Upper lobe of left lung (tissue), 6 donors: ENCODE measurements around the gene ZXDA. TPM values are rescaled to one million over a fixed set of nuclear protein-coding genes. Genes with fewer than 3 reads are reported as not detected.

Experiments
- ATAC-seq, 2 donors: fragments of 200-7000 bp; cut with Tn5 transposase; one replicate each; pipeline ENCODE4 v1.9.1; 2022; ENCODE audit warnings: mild to moderate bottlenecking in 2 of 2, moderate library complexity in 2 of 2; ENCODE audit not compliant: low FRiP score in 2 of 2
- DNase-seq, 2 donors: peaks; one replicate each; pipeline ENCODE4 v3.0.0-alpha.2; 2019 to 2020
- H3K27ac ChIP-seq, 4 donors: fragments of 200-600 bp; sonication (generic); one replicate each; pipeline ENCODE4 v1.5.1; 2016 to 2019
- H3K27me3 ChIP-seq, 4 donors: fragments of 200-600 bp; sonication (generic); one replicate each; pipeline ENCODE4 v1.5.1; 2017 to 2019
- H3K36me3 ChIP-seq, 4 donors: fragments of 200-600 bp; sonication (generic); one replicate each; pipeline ENCODE4 v1.5.1; 2016 to 2019
- H3K4me1 ChIP-seq, 4 donors: fragments of 200-600 bp; sonication (generic); one replicate each; pipeline ENCODE4 v1.5.1; 2018 to 2019
- H3K4me3 ChIP-seq, 4 donors: fragments of 200-600 bp; sonication (generic); one replicate each; pipeline ENCODE4 v1.5.1; 2017 to 2019; ENCODE audit warnings: mild to moderate bottlenecking in 2 of 4, moderate library complexity in 1 of 4
- H3K9me3 ChIP-seq, 4 donors: fragments of 200-600 bp; sonication (generic); one replicate each; pipeline ENCODE4 v1.5.1; 2018 to 2019
- CTCF ChIP-seq, 6 experiments: fragments of 450-650 bp in 4 of 6; fragments of 200-600 bp in 2 of 6; sonication (generic) in 2 of 6; IDR thresholded peaks; one replicate each; pipeline ENCODE4 v1.5.1; 2016 to 2019; ENCODE audit warnings: antibody characterized with exemption in 6 of 6
- EP300 ChIP-seq, 4 donors: sonication (generic); formaldehyde crosslinking; IDR thresholded peaks; one replicate each; pipeline ENCODE4 v1.5.1; 2017; ENCODE audit warnings: antibody characterized with exemption in 4 of 4, control low read depth in 2 of 4
- POLR2A ChIP-seq, 4 donors: fragments of 450-650 bp; IDR thresholded peaks; one replicate each; pipeline ENCODE4 v1.5.1; 2016 to 2017; ENCODE audit warnings: antibody characterized with exemption in 4 of 4, mild to moderate bottlenecking in 2 of 4
- POLR2AphosphoS5 ChIP-seq, 2 donors: sonication (generic); formaldehyde crosslinking; IDR thresholded peaks; one replicate each; pipeline ENCODE4 v1.5.1; 2017; ENCODE audit warnings: antibody characterized with exemption in 2 of 2
- WGBS, 2 donors: methylation state at CpG; one replicate each; pipeline ENCODE4 v1.1.5; 2017 to 2018; 5-methylcytosine and 5-hydroxymethylcytosine counted together
- total RNA-seq, 6 donors: library from RNA; depleted of rRNA in 4 of 6; stranded (reverse); fragments of >200 nt in 4 of 6; gene quantifications; one replicate each; pipeline versions ENCODE4 v1.1.0 to v1.2.1, GENCODE V29; 2016 to 2021
- donor health status: DM: no; HTN: no; CAD: no; lungs with moderate emphysema.
- donor health status: DM: no; HTN: yes; CAD: no; lungs with severe emphysema.

Gene ZXDA
- total RNA-seq, 6 donors from 2014 or later = 3.9 to 16.8 (median 5.7) TPM

GRCh38 chrX:57899064-57899463 lies 11.2 kb downstream of the ZXDA start:
- TF ChIP-seq EP300 (IDR thresholded peaks at IDR 0.05) (no peak), POLR2A (IDR thresholded peaks at IDR 0.05) (no peak), CTCF (IDR thresholded peaks at IDR 0.05) (no peak), POLR2AphosphoS5 (IDR thresholded peaks at IDR 0.05) (no peak)
- no peak overlapping the region for H3K27ac ChIP-seq
- no peak for ATAC-seq
- no peak overlapping the region for H3K4me3 ChIP-seq
- no peaks in the 10 kb centered on the region for H3K9me3 ChIP-seq
- H3K36me3 ChIP-seq = no peaks in the 10 kb centered on the region
- H3K27me3 ChIP-seq = no peaks in the 10 kb centered on the region
- no peaks in the 10 kb centered on the region for H3K4me1 ChIP-seq
- DNase-seq = no peak
- WGBS, 2 donors = 43 to 88% methylated on average over 1 of the region's 1 CpG

GRCh38 chrX:57871463-57871862 lies 38.8 kb downstream of the ZXDA start:
- 89% methylated on average over 6 of the region's 6 CpGs; no CpG with 5 or more reads in 1 of the 2 donors for WGBS, 2 donors
- Histone ChIP-seq H3K27me3 (no peaks in the 10 kb centered on the region), H3K4me3 (no peak overlapping the region), H3K27ac (no peak overlapping the region), H3K4me1 (no peaks in the 10 kb centered on the region), H3K36me3 (no peaks in the 10 kb centered on the region), H3K9me3 (peaks cover 0 to 18% (median 0%) of the 10 kb centered on the region in 4 donors)
- TF ChIP-seq CTCF (IDR thresholded peaks at IDR 0.05) = no peak
- TF ChIP-seq POLR2A (IDR thresholded peaks at IDR 0.05) = no peak
- TF ChIP-seq POLR2AphosphoS5 (IDR thresholded peaks at IDR 0.05) = no peak
- TF ChIP-seq EP300 (IDR thresholded peaks at IDR 0.05) = no peak
- DNase-seq (no peak), ATAC-seq (no peak)

Other genes with a start within 250 kb of the ZXDA start
- gene NLRP2B, start 230.2 kb downstream of the ZXDA start, total RNA-seq = not detected